Fibroblast of skin of back (primary cell): ENCODE measurements around the gene LCN1.
A peak's percentile ranks its signal among the peaks of the same experiment; 100 is the strongest.

Source experiments
- DNase-seq: peaks from one replicate; pipeline ENCODE4 v3.0.0-alpha.2; 2013

The LCN1 gene

GRCh38 chr9:135488527-135488926 lies 32.7 kb upstream of the LCN1 start:
- DNase-seq, result no peak

DNA sequence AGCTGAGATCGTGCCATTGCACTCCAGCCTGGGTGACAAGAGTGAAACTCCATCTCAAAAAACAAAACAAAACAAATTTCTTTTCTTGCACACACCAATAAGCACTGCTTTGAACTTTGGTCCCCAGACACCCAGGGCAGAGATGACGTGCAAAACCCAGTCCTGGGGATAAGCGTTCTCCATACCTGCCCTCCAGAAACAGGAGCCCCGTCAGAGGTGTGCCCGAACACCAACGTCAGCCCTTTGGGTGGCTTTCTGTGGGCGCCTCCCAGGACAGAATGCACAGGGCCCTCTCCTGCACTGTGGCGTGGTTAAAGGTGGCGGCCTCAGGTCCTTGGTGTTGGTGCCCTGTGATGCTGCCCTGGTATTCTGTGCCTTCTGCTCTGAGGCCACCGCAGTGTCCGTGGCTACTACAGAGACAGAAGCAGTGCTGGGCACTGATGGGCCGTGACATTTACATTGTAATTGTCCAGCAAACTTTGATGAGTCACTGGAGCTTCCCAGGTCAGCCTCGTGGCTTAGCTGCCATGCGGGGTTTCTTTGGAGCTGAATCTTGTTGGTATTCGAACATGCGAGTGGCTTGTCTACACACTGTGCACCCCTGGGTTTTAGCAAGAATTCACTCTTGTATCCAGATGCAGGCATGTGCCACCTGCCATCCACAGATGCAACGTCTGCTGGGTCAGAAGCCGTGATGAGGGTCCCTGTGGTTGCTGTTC lies 31.9 kb upstream of the LCN1 start:
- no peak for DNase-seq

DNA sequence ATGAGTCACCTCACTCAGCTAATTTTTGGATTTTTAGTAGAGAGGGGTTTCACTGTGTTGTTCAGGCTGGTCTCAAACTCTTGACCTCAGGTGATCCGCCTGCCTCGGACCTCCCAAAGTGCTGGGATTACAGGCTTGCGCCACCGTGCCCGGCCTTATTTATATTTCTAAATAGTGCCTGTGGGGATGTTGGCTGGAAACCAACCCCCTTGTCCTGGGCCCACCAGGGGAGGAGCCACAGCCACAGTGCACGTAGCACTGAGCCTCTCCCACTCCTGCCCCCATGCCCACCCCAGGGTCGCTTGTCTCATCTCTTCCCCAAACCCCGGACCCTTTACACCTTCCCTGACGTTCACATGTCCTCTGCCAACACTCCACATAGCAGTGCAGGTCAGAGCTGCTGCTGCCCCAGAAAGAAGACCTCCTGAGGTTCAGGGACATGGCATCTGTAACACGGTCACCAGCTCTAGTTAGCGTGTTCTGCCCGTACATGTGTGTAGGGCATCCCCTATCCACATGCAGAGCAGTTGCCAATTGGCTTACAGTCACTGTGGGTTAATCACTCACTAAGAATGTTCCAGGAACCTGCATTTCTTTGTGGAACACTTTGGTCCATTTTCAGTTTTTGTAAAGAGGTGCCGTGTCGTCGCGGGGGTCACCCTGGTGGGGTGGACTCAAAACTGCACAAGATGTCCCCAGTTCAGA lies 30.9 kb upstream of the LCN1 start:
- DNase-seq, result no peak

DNA sequence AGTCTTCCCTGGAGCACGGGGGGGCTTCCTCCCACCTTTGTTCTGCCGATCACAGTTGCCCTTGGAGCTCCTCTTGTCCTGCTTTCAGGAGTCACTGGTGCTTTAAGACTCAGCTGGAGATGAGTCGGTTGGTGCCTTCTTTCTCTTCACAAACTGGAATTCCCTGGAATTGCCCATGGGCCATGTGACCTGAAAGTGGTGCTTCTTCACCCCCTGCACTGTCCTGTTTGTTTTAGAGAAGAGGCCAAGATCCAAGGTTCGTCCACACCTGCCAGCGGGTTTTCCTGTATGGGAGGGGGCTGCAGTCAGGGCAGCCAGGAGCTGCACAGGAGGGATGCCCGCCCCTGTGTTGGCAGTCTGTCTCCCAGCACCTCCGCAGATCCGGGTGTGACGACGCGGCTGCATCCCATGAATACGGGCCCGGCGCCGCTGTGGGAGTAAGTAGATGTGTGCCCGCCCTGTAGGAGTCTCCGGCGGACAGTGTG lies 30.2 kb upstream of the LCN1 start:
- no peak for DNase-seq

- DNase-seq, result no peak
Measured at GRCh38 chr9:135491764-135492163, 29.5 kb upstream of the LCN1 start.

- DNase-seq, result no peak
Measured at GRCh38 chr9:135492886-135493669, 28.2 kb upstream of the LCN1 start.

DNA sequence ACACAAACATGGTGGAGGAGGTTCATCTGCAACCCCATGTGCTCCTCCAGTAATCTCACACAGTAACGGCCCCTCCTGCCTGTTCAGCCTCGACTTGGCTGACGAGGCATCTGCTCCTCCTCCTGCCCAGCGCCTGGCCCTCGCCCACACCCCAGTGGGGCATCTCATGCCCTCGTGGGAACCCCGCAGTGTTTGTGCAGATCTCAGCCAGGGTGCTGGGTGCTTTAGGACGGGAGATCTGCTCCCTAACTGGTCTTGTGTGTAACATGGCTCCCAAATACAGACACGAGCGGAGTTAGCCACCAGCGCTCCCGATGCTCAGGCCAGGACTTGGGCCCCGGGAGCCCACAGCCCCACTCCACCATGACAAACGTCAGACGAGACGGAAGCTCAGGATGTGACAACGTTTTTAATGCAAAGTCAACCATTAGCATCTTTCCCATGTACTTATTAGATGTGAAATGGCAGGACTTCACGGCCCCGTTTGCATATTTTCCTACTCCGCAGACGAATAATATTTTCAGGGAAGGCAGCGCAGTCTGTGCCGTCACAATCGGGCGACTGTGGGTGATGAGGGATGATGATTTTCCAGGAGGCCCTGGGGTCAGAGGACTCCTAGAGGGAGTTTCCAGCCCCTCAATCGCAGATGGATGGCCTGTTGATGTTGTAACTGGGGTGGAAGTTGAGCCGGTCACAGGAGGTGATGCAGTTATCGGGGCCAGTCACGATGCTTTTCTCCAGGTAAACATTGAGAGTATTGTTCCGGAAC lies 26.3 kb upstream of the LCN1 start:
- DNase-seq, result no peak

GRCh38 chr9:135498381-135499126 lies 22.7 kb upstream of the LCN1 start:
- no peak for DNase-seq

GRCh38 chr9:135499326-135500070 lies 21.7 kb upstream of the LCN1 start:
- peak; percentile 88 for DNase-seq

DNA sequence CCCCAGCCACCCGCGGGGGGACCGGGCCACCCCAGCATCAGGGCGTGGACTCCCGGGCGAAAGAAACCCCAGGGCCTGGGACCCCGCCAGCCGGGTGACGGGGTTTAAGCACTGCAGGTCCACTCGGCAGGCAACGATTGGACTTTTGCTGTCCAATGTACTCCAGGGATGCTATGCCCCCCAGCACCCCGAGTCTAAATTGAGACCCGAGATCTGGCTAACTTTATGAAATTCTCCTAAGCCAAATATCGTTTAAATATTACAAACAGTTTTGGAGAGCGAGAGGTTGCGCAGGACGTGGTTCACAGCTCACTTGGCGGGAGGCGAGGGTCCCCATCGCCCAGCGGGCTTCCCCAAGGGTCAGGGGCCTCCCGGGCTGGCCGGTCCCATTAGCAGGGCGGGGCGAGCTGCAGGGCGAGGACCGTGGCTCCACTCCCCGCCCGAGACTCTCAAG lies 21.1 kb upstream of the LCN1 start:
- DNase-seq, result no peak

DNA sequence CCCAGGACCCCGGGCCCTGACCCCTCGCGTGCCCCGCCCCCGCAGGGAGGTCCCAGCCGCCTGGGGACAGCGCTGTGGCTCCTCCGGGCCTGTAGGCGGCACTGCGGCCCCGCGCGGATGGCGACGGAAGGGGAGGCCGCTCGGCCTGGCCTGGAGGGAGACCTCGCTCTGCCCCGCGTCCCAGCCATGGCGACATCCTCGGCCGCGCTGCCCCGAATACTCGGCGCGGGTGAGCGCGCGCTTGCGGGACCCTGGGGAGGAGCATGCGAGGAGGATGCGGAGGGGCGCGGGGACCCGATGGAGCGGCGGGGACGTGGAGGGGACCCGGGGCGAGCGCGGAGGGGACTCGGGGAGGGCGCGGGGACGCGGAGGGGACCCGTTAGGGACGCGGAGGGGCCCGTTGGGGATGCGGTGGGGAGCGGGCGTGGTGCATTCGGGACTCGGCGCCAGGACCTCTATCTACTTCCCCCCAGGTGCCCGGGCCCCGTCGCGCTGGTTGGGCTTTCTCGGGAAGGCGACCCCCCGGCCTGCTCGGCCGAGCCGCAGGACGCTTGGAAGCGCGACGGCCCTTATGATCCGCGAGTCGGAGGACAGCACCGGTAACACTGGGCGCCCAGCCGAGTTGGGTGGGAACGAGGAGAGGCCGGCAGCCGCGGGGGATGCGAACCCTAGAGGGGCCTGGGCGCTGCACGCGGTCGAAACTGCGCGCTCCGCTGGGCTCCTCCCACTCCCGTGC lies 20.5 kb upstream of the LCN1 start, which contains the start of gene MRPS2:
Gene MRPS2 (plus strand): TSS at position 158 of the 736 bp plus-strand sequence. CDS start 29 bp downstream, at position 187.
- DNase-seq, result peak; percentile 87

DNA sequence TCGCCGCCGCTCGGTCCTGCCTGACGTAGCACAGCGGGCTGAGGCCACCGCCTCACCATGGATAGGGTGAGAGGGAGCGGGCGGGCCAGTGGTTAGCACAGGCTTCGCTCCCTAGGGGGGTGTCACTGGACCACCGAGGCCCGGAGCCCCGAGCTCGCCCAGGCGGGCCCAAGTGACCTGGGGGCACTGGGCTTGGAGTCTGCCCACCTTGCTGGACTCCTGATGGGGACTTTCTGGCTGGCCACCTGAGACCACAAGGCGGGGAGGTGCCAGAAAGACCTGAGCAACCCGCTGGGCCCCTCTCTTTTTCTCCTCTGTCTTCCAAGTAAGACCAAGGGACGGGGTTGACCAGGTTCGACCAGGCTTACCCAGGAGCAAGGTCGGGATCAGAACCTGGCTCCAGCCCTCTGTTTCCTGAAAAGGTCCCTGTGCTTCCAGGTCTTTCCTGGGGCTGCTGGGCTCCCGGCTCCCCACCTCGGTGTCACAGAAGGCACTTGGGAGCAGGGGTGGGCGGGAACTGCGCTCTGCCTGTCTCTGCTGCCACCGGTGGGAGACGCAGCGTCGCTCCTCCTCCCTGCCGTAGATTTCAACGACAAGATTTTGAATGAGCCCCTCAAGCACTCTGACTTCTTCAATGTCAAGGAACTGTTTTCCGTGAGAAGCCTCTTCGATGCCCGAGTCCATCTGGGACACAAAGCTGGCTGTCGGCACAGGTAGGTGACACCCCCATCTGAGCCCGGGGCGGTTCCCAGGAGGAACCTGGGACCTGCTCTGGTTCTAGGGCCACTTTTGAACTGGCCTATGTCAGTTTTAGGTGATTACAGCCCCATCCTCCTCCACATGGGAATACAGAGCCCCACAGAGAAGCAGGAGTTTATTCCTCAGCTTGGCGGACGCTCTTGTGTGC lies 19.7 kb upstream of the LCN1 start:
- DNase-seq, result peak; percentile 54

DNA sequence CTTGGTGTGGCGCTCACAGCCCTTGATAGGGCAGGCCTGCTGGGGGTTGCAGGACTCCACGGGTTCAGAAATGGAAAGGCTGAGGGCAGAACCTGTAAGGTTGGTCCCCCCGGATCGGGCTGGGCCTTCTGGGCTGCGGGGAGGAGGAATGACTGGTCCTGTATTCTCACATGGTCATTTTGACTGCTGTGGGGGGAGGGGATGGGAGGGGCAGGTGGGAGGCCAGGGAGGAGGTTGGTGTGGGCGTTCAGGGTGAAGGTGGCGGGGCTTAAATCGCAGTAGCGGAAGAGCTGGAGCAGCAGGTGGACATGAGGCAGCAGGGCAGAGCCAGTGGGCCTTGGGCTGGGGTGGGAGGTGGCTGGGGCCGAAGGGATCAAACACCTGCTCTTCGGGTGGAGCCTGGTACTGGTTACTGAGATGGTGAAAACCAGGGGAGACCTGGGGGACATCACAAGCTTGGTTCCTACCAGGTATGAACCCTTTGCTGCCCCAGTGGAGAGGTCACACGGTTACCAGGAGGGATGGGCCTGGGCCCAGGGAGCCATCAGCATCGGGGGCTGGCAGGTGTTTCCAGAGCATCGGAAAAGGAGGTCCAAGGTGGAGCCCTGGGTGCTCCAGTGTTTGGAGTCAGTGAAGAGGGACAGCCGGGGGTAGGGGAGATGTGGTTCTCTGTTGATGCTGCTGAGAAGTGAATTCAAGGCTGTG lies 18.9 kb upstream of the LCN1 start:
- no peak for DNase-seq

GRCh38 chr9:135502873-135503321 lies 18.3 kb upstream of the LCN1 start:
- DNase-seq, result no peak

DNA sequence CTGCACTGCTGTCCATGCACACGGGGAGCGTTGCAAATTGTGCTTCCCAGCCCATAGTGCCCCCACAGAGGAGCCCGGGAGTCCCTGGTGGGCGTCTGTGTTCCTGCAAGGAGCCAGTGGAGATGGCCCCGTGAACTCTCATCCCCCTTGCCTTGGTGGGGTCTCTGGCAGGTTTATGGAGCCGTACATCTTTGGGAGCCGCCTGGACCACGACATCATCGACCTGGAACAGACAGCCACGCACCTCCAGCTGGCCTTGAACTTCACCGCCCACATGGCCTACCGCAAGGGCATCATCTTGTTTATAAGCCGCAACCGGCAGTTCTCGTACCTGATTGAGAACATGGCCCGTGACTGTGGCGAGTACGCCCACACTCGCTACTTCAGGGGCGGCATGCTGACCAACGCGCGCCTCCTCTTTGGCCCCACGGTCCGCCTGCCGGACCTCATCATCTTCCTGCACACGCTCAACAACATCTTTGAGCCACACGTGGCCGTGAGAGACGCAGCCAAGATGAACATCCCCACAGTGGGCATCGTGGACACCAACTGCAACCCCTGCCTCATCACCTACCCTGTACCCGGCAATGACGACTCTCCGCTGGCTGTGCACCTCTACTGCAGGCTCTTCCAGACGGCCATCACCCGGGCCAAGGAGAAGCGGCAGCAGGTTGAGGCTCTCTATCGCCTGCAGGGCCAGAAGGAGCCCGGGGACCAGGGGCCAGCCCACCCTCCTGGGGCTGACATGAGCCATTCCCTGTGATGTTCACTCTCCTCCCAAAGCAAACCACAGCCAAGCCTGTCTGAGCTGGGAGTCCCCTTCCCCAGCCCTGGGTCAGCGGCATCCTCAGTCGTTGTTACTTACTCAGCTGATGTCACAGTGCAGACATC lies 17.6 kb upstream of the LCN1 start:
- DNase-seq, result no peak

DNA sequence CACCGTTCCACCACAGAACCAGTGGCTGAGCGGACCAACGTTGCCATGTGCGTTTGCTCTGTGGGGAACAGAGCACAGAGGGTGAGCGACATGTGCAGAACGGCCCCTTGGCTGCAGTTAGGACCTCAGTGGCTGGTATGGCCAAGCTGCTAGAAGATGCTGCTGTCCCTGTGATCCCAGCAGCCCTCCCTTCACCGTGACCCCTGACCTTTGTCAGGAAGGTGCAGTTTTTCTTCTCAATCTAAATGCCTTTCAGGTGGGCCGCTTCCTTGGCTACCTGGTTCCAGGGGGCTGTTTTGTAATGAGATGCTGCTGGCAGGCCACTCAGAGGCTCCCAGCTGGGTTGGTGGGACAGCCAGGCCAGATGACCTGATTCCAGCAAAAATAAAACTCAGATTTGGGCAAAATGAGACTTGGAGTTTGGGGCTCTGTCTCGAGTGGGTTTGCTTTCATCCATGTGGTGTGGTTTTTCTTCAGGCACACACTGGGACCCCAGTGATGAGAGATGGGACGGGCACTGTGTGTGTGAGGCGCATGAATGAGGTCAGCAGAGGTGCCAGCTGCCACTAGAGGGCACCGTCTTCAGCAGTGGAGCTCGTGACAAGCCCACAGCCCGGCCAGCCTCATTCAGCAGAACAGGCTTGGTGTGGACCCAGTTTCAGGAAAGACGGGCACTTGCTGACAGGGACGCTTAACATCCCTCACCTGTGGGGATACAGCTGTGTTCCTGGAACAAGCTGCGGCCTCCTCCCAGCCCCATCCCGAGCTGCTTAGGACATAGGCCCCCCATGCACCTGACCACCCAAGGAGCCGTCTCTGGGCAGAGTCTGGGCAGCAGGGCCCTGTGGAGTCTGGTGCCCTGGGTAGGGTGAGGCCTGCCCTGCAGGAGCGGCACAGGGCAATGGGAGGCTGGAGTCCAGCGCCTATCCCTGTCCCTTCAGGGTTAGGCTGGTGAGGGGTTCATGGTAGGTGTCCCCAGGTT lies 16.7 kb upstream of the LCN1 start:
- peak; percentile 54 for DNase-seq
